HL-60 (cell line): ENCODE data around the gene SLC37A2.

Experiments used
- DNase-seq, 2 experiments: peaks; one replicate each; pipeline ENCODE4 v3.0.0-alpha.2; 2010 to 2020; ENCODE audit warnings: low read depth in 1 of 2, low spot score in 1 of 2
- H3K27ac ChIP-seq: fragments of 250-450 bp; sonication (Bioruptor Pico); replicated peaks from 2 replicates; pipeline ENCODE4 v1.5.1; 2020; ENCODE audit warnings: mild to moderate bottlenecking, moderate library complexity
- H3K27me3 ChIP-seq: fragments of 250-450 bp; sonication (Bioruptor Pico); 2 replicates; pipeline ENCODE4 v1.5.1; 2021; ENCODE audit warnings: mild to moderate bottlenecking, moderate library complexity; ENCODE audit not compliant: insufficient read depth, poor library complexity, severe bottlenecking
- H3K4me3 ChIP-seq: replicated peaks from 2 replicates; pipeline ENCODE4 v1.5.1; 2011; ENCODE audit warnings: mild to moderate bottlenecking, control low read depth, low read length; ENCODE audit not compliant: insufficient read depth
- CTCF ChIP-seq: IDR thresholded peaks from one replicate; pipeline ENCODE4 v1.5.1; 2011; ENCODE audit warnings: low read length, control low read depth, inconsistent platforms; ENCODE audit not compliant: insufficient read depth
- GABPA ChIP-seq: IDR thresholded peaks from 2 replicates; pipeline ENCODE4 v1.6.1; 2012; ENCODE audit warnings: low read depth
- POLR2AphosphoS5 ChIP-seq: IDR thresholded peaks from 2 replicates; pipeline ENCODE4 v1.6.1; 2012; ENCODE audit warnings: low read depth
- REST ChIP-seq: IDR thresholded peaks from 2 replicates; pipeline ENCODE4 v1.6.1; 2012; ENCODE audit warnings: low read depth; ENCODE audit not compliant: insufficient replicate concordance
- SPI1 ChIP-seq: IDR thresholded peaks from 2 replicates; pipeline ENCODE4 v1.6.1; 2012; ENCODE audit warnings: low read depth, mild to moderate bottlenecking, borderline replicate concordance

SLC37A2 gene

GRCh38 chr11:125102510-125102909 is 39.4 kb downstream of the SLC37A2 start:
- Histone ChIP-seq H3K27me3 (no peaks in the 10 kb centered on the region), H3K4me3 (no peak overlapping the region), H3K27ac (no peak overlapping the region)
- no peak for TF ChIP-seq GABPA
- no peak for TF ChIP-seq REST
- TF ChIP-seq CTCF: no peak
- no peak for TF ChIP-seq SPI1
- TF ChIP-seq POLR2AphosphoS5: no peak
- DNase-seq: no peak

GRCh38 chr11:125105926-125106325 is 42.8 kb downstream of the SLC37A2 start:
- Histone ChIP-seq H3K27ac (no peak overlapping the region), H3K27me3 (no peaks in the 10 kb centered on the region), H3K4me3 (no peak overlapping the region)
- no peak for TF ChIP-seq REST
- TF ChIP-seq POLR2AphosphoS5: no peak
- no peak for TF ChIP-seq CTCF
- no peak for TF ChIP-seq GABPA
- no peak for TF ChIP-seq SPI1
- no peak for DNase-seq

- DNase-seq: no peak
- TF ChIP-seq POLR2AphosphoS5 (no peak), SPI1 (no peak)
- no peaks in the 10 kb centered on the region for H3K27me3 ChIP-seq
- no peak overlapping the region for H3K4me3 ChIP-seq
- H3K27ac ChIP-seq: no peak overlapping the region
Measured at GRCh38 chr11:125108469-125108868, 45.4 kb downstream of the SLC37A2 start.

GRCh38 chr11:125110506-125110905 is 47.4 kb downstream of the SLC37A2 start:
- Histone ChIP-seq H3K27ac (peak overlapping the region; percentile 74), H3K4me3 (peak overlapping the region; percentile 91), H3K27me3 (no peaks in the 10 kb centered on the region)
- no peak for DNase-seq
- TF ChIP-seq REST (no peak), GABPA (no peak), SPI1 (no peak), CTCF (no peak), POLR2AphosphoS5 (no peak)
